Ascending aorta (tissue), 2 donors: ENCODE data around the gene GLRB. TPM values are rescaled to one million over a fixed set of nuclear protein-coding genes. Genes with fewer than 3 reads are reported as not detected.

ENCODE experiments used
- DNase-seq, 2 donors: peaks; one replicate each; pipeline ENCODE4 v3.0.0-alpha.2; 2019; ENCODE audit warnings: low spot score in 2 of 2
- H3K27ac ChIP-seq, 2 donors: fragments of 200-600 bp; sonication (generic); one replicate each; pipeline ENCODE4 v1.5.1; 2016 to 2017; ENCODE audit warnings: mild to moderate bottlenecking in 1 of 2
- H3K27me3 ChIP-seq: fragments of 200-600 bp; sonication (generic); one replicate; pipeline ENCODE4 v1.5.1; 2017
- H3K36me3 ChIP-seq, 2 donors: fragments of 200-600 bp; sonication (generic); one replicate each; pipeline ENCODE4 v1.5.1; 2016
- H3K4me1 ChIP-seq, 2 donors: fragments of 200-600 bp; sonication (generic); one replicate each; pipeline ENCODE4 v1.5.1; 2016 to 2017; ENCODE audit warnings: mild to moderate bottlenecking in 1 of 2
- H3K4me3 ChIP-seq, 2 donors: fragments of 200-600 bp; sonication (generic); one replicate each; pipeline ENCODE4 v1.5.1; 2016 to 2017; ENCODE audit warnings: mild to moderate bottlenecking in 1 of 2
- H3K9me3 ChIP-seq, 2 donors: fragments of 200-600 bp; sonication (generic); one replicate each; pipeline ENCODE4 v1.5.1; 2016
- intact Hi-C: fragments of 100-400 bp; cut with DNase I; formaldehyde crosslinking; loops from one replicate; pipeline ENCODE4 v1.15.1; 2023
- total RNA-seq: library from RNA; depleted of rRNA; stranded (reverse); fragments of >200 nt; gene quantifications from one replicate; pipeline ENCODE4 v1.1.0, GENCODE V29; 2016
- TF ChIP-seq, protein P1 (sequence below), 3 experiments: fragments of 200-600 bp in 2 of 3; fragments of 450-650 bp in 1 of 3; sonication (generic) in 2 of 3; IDR thresholded peaks; one replicate each; pipeline ENCODE4 v1.5.1; 2016 to 2019; ENCODE audit warnings: antibody characterized with exemption in 3 of 3, mild to moderate bottlenecking in 1 of 3, moderate library complexity in 1 of 3

Gene GLRB
- total RNA-seq, 1 donor from 2014 or later = 8.4 TPM

DNA sequence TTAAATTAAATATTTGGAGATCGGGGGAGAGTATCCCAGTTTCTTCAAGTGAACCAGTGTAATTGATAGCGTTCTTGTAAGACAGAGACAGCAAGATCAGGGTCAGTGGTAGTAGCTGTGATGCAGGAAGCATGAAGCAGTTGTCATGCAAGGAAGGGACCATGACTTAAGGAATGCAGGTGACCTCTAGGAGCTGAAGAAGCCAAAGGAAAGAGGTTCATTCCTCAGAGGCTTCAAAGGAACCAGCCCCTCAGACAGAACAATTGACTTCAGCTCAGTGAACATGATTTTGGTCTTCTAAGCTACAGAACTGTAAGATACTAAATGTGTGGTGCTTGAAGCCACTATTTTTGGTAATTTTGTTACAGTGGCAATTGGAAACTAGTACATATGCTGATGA lies 51.6 kb downstream of the GLRB start:
- H3K4me3 ChIP-seq = no peak overlapping the region
- H3K9me3 ChIP-seq = no peaks in the 10 kb centered on the region
- no peak overlapping the region for H3K27ac ChIP-seq
- H3K27me3 ChIP-seq = no peaks in the 10 kb centered on the region
- intact Hi-C loops = loop anchor here (5.0 kb wide), 2 partner anchors 155 to 650 kb away; partner anchors contain the start of gene PDGFC
- H3K4me1 ChIP-seq = no peaks in the 10 kb centered on the region
- no peak for DNase-seq
- no peaks in the 10 kb centered on the region for H3K36me3 ChIP-seq
- TF ChIP-seq, protein P1, sequence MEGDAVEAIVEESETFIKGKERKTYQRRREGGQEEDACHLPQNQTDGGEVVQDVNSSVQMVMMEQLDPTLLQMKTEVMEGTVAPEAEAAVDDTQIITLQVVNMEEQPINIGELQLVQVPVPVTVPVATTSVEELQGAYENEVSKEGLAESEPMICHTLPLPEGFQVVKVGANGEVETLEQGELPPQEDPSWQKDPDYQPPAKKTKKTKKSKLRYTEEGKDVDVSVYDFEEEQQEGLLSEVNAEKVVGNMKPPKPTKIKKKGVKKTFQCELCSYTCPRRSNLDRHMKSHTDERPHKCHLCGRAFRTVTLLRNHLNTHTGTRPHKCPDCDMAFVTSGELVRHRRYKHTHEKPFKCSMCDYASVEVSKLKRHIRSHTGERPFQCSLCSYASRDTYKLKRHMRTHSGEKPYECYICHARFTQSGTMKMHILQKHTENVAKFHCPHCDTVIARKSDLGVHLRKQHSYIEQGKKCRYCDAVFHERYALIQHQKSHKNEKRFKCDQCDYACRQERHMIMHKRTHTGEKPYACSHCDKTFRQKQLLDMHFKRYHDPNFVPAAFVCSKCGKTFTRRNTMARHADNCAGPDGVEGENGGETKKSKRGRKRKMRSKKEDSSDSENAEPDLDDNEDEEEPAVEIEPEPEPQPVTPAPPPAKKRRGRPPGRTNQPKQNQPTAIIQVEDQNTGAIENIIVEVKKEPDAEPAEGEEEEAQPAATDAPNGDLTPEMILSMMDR (IDR thresholded peaks at IDR 0.05) = no peak

DNA sequence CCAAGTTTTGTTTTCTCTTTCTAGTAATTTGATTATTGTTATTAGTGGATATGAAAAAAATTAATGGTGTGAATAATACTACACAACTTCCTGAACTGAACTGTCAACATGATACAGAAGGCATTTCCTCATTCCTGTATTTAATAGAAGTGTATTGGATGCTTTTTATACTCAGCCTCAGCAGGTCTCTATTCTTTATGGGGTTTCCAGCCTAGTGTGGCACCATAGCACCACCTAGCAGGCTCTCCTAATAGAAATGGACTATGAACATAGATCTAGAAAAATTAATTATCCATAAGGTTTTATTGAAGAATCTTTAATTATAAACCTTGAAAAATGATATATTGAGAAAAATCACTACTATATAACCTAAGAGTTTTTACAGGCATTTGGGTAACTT lies 52.4 kb downstream of the GLRB start:
- H3K9me3 ChIP-seq = no peaks in the 10 kb centered on the region
- no peaks in the 10 kb centered on the region for H3K36me3 ChIP-seq
- no peak for DNase-seq
- no peak overlapping the region for H3K4me3 ChIP-seq
- intact Hi-C loops = loop anchor here (5.0 kb wide), 2 partner anchors 156 to 651 kb away; partner anchors contain the start of gene PDGFC
- TF ChIP-seq, protein P1 (IDR thresholded peaks at IDR 0.05) = peak in 1 of 3 experiments; percentile 61
- no peak overlapping the region for H3K27ac ChIP-seq
- H3K4me1 ChIP-seq = no peaks in the 10 kb centered on the region
- H3K27me3 ChIP-seq = no peaks in the 10 kb centered on the region

DNA sequence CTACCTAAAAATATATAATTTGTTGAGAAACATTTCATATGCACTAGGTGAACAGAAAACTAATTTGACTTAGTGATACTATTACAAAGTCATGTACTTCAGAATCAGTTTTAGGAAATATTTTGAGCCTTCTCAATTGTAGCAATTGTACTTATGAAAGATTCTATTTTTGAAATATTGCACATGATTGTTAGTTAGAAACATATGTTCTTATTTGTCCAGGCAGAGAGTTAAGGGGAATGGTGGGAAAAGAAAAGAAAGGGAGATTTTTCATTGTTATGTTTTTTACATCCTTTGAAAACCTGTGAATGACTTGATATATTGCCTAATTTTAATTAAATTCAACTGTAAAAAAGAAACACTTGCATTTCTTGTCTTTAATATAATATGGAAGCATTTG lies 66.0 kb downstream of the GLRB start:
- TF ChIP-seq, protein P1 (IDR thresholded peaks at IDR 0.05) = no peak
- no peak overlapping the region for H3K4me3 ChIP-seq
- no peaks in the 10 kb centered on the region for H3K36me3 ChIP-seq
- H3K27me3 ChIP-seq = no peaks in the 10 kb centered on the region
- no peak overlapping the region for H3K27ac ChIP-seq
- no peaks in the 10 kb centered on the region for H3K9me3 ChIP-seq
- intact Hi-C loops = no loop called here
- H3K4me1 ChIP-seq = no peaks in the 10 kb centered on the region
- DNase-seq = no peak

DNA sequence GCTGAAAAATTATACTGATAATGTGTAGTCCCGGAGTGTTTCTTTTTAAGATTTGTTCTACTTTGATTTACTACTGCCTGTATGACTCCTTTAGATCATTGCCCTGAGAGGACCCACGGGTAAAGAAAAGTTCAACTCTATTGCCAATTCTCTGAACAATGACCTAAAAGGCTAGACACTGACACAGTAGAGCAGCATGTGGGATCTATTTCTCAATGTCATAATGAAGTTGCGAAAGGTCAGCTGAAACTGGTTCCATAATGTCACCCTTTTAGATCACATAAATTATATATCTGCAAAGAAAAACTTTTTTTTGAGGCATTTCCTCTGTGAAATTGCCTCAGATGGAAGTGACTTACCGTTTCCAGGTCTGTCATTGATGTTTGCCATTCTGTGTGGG lies 67.4 kb downstream of the GLRB start:
- Histone ChIP-seq H3K27ac (no peak overlapping the region), H3K4me3 (no peak overlapping the region), H3K4me1 (no peaks in the 10 kb centered on the region), H3K27me3 (no peaks in the 10 kb centered on the region), H3K36me3 (no peaks in the 10 kb centered on the region), H3K9me3 (no peaks in the 10 kb centered on the region)
- intact Hi-C loops = no loop called here
- DNase-seq = no peak
- TF ChIP-seq, protein P1 (IDR thresholded peaks at IDR 0.05) = no peak

DNA sequence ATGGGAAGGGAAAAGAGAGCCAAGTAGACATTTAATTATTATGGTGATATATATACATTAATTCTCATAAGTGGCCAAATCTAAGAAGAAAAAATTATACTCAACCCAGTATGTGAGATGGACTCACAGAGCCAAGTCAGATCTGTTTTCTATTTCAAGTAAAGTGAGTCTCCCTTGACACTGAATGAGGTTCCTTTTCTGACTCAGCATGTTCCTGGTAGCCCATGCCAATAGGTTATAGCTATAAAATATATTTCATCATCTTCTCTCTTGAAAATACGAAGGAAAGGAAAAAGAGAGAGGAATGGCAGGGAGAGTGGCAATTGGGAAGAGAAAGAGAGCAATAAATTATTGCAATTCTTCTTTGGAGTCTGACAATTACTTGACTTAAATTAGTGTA lies 75.8 kb downstream of the GLRB start:
- no peaks in the 10 kb centered on the region for H3K36me3 ChIP-seq
- DNase-seq = no peak
- intact Hi-C loops = no loop called here
- no peak overlapping the region for H3K4me3 ChIP-seq
- H3K9me3 ChIP-seq = no peaks in the 10 kb centered on the region
- H3K4me1 ChIP-seq = no peaks in the 10 kb centered on the region
- no peak overlapping the region for H3K27ac ChIP-seq
- no peaks in the 10 kb centered on the region for H3K27me3 ChIP-seq
- TF ChIP-seq, protein P1 (IDR thresholded peaks at IDR 0.05) = no peak
